ENCODE measurements around the gene TNFAIP8L3.

TNFAIP8L3 gene

GRCh38 chr15:51117270-51117669, 22.6 kb upstream of the TNFAIP8L3 start:
- DNase-seq (ENCODE audit: low read depth): no peak

- no peak for DNase-seq (ENCODE audit: low read depth)
These were observed 19.9 kb upstream of the TNFAIP8L3 start for GRCh38 chr15:51114437-51115119.

DNA sequence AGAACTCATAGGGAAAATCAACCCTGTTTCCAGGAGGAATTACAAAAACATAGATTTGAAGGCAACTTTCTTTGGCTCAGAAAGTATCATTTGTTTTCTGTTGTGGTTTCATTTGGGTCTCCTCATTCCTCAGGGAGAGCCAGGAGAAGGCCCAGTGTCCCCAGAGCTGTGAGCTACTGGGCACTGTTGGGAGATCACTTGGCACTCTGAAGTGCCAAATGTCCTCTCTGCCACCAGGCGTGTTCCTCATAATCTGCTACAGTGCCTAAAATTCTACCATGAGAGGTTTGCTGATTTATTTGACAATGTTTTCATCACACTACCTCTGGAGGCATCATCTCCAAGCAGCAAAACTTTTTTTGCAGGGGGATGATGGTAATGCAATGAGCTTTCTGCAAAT, 17.4 kb upstream of the TNFAIP8L3 start:
- no peak for DNase-seq (ENCODE audit: low read depth)

DNA sequence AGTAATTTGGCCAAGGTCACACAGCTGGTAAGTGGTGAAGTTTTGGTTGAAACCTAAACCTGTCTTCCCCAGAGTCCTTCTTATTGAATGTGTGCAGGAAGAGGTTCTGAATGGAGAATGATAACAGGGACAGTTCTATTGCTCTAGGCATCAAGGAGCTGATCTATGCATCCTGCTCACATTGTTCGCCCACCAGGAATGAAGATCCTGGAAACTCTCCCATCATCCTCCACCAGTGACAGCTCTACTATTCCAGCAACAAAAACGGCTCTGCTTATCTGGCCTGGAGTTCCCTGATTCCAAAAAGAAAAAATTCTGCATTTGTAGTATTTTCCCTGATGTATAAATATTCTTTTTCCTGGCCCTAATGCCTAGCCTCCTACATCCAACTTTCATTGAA, 16.4 kb upstream of the TNFAIP8L3 start:
- DNase-seq (ENCODE audit: low read depth): no peak

DNA sequence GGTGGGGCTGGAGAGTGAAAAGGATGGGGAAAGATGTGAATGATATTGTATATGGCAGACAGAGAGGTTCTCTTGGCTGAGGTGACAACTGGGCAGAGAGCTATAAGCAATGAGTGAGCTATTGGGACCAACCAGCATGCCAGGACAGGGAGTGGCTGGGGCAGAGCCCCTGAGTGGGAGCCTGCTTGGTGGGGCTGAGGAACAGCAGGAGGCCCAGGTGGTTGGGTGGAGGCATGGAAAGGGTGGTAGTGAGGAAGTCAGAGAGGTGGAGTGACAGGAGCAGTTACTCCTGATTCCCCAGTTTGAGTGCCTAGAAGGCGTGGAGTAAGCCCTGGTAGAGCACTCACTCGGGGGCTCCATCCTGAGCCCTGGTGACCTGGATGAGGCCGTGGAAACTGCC, 15.5 kb upstream of the TNFAIP8L3 start:
- DNase-seq (ENCODE audit: low read depth): no peak

DNA sequence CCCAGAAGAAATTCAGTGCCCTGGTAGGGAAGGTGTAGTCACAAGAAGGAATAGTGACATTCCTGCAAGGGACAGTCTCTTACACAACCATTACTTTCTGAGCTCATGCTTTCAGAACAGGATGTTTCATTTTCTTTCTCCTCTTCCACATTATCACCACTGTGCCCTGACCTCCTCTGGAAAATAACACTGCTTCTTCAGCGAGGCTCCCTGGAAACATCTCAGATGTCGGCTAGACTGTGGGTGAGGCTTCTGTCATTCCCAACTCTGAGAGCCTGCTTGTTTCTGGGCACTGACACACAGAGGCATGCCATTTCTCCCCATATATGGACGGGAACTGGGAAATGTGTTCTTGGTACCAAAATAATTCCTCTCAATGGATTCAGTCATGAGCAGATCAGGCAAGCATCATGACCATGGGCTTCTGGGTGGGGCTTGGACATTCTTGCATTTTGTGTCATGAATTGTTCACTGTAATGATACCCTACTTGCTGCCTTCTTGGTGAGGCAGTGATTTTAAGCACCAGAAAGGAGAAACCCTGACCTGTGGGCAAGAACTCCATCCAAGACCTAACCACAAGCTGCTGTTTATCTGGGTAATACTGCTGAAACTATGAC, 14.3 kb upstream of the TNFAIP8L3 start:
- no peak for DNase-seq (ENCODE audit: low read depth)

GRCh38 chr15:51107612-51108011, 12.9 kb upstream of the TNFAIP8L3 start:
- no peak for DNase-seq (ENCODE audit: low read depth)

GRCh38 chr15:51106481-51106880, 11.8 kb upstream of the TNFAIP8L3 start:
- no peak for DNase-seq (ENCODE audit: low read depth)

GRCh38 chr15:51105430-51106016, 10.8 kb upstream of the TNFAIP8L3 start:
- DNase-seq (ENCODE audit: low read depth): no peak

DNA sequence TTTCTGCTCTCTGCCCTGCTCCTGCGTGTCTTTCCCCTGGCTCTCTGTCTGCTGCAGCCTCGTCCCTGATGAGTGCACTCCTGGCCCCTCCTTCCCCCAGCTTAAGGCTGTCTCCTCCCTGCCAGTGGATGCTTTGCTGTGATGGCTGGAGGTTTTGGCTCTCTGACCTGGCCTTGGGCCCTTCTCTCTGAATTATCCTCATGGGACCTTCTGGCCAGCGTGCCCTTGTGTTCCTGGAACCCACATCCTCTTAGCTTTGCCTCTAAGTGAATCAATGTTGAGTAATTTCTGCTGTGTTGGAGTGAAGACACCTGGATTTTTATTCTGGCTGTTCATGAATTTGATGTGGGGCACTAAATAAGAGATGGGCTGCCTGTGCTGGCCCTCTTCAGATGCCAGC, 9.8 kb upstream of the TNFAIP8L3 start:
- no peak for DNase-seq (ENCODE audit: low read depth)

- DNase-seq (ENCODE audit: low read depth): no peak
These were observed 8.6 kb upstream of the TNFAIP8L3 start for GRCh38 chr15:51103330-51103729.

- DNase-seq (ENCODE audit: low read depth): no peak
These were observed 6.2 kb upstream of the TNFAIP8L3 start for GRCh38 chr15:51100785-51101489.

DNA sequence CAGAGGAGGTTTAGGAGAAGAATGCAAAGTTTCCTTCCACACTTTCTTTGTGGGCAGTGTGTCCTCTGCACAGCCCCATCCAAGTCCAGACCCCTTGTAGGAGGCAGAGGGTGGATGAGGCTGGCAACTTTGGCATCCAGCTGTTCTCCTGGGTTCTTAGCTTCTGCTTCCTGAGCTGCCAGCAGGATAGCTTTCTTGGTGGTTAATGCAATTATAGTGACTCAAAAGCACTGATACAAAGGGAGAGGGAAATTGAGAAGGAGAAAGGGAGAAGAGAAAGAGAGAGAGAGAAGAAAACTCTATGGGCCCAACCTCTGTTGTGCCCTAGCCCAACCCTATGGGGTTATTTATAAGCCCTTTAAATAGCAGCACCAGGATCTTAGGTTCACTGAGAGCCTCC, 4.5 kb upstream of the TNFAIP8L3 start:
- DNase-seq (ENCODE audit: low read depth): no peak

GRCh38 chr15:51098331-51098619, 3.6 kb upstream of the TNFAIP8L3 start:
- DNase-seq (ENCODE audit: low read depth): no peak

- no peak for DNase-seq (ENCODE audit: low read depth)
These were observed 3.0 kb upstream of the TNFAIP8L3 start for GRCh38 chr15:51097553-51098330.

GRCh38 chr15:51096976-51097375, 2.3 kb upstream of the TNFAIP8L3 start:
- no peak for DNase-seq (ENCODE audit: low read depth)

- DNase-seq (ENCODE audit: low read depth): no peak
These were observed 1.1 kb upstream of the TNFAIP8L3 start for GRCh38 chr15:51095681-51096331.

GRCh38 chr15:51093839-51094605, 684 bp downstream of the TNFAIP8L3 start:
- DNase-seq (ENCODE audit: low read depth): no peak

DNA sequence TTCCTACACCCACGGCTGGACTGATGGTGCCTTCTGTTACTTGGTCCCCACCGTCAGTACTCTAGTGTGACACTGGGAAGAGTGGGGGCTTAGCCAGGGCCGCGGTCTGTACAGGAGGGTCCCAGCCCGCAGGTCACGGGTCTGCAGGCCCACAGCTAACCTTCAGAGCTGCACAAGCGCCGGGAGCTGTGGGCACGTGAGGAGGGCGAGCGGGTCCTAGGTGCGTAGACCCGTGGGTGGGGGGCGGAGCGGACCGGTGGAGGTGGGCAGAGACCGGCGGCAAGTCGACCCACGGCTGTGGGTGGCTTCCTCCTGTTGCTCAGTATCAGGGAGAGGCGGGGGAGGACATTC, 1.2 kb downstream of the TNFAIP8L3 start:
- no peak for DNase-seq (ENCODE audit: low read depth)

GRCh38 chr15:51092480-51093040, 2.1 kb downstream of the TNFAIP8L3 start:
- no peak for DNase-seq (ENCODE audit: low read depth)

- no peak for DNase-seq (ENCODE audit: low read depth)
These were observed 4.0 kb downstream of the TNFAIP8L3 start for GRCh38 chr15:51090753-51091152.
